ENCODE results near the gene TP53AIP1.

GRCh38 chr11:128926000-128926399 is 16.7 kb downstream of the TP53AIP1 start:
- TF ChIP-seq CTCF (conservative IDR thresholded peaks at IDR 0.05; ENCODE audit: low read depth, low read length) (no peak), EZH2 (IDR thresholded peaks at IDR 0.05; ENCODE audit: borderline replicate concordance, low read depth, low read length, poor library complexity, severe bottlenecking) (no peak)

All from A673 (cell line).